Mammary epithelial cell (primary cell): ENCODE measurements around the gene ZNF33A.

Experiments used
- CTCF ChIP-seq, 2 donors: IDR thresholded peaks in 1 of 2; conservative IDR thresholded peaks in 1 of 2; 2 replicates each; pipeline ENCODE4 v1.5.1; 2011 to 2012; ENCODE audit warnings: inconsistent platforms in 2 of 2, low read length in 2 of 2, mild to moderate bottlenecking in 2 of 2, control low read depth in 1 of 2, low read depth in 1 of 2; ENCODE audit not compliant: insufficient read depth in 1 of 2; ENCODE audit errors: extremely low read depth in 1 of 2
- EZH2 ChIP-seq: IDR thresholded peaks from 2 replicates; pipeline ENCODE4 v1.6.1; 2012; ENCODE audit warnings: low read length, inconsistent platforms, borderline replicate concordance

DNA sequence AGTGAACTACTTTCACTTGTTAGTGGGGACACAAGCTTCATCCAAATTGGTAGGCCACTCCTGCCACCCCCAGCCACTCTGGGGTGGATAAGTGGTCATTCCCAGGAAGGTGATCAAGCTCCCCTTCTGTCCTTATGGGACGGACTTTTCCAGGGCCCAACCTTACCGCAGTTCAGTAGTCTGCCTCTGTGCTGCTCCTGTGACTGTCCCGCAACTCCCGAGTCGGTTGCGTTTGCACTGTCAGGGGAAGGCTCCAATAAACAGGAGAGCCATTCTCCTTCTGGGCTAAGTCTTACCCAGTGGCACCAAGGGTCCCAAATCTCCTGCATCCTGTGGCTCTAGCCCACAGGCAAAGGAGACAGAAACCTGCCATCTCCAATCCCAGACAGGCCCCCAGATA is 7.4 kb upstream of the ZNF33A start:
- no peak for TF ChIP-seq CTCF (conservative IDR thresholded peaks at IDR 0.05 in 1 of 2, IDR thresholded peaks at IDR 0.05 in 1 of 2; ENCODE audit: extremely low read depth in 1 of 2, insufficient read depth in 1 of 2, low read depth in 1 of 2, low read length in 2 of 2)
- no peak for TF ChIP-seq EZH2
